ENCODE data around the gene MPZL1.

Gene MPZL1

GRCh38 chr1:167770127-167770526, 48.3 kb downstream of the MPZL1 start:
- no peak overlapping the region for H3K4me3 ChIP-seq (ENCODE audit: control insufficient read depth, low read depth, low read length)
- TF ChIP-seq CTCF (conservative IDR thresholded peaks at IDR 0.05; ENCODE audit: control insufficient read depth, insufficient read depth, low read depth, low read length) = no peak
- DNase-seq (ENCODE audit: low read depth) = no peak

GRCh38 chr1:167772436-167772835, 50.7 kb downstream of the MPZL1 start:
- H3K4me3 ChIP-seq (ENCODE audit: control insufficient read depth, low read depth, low read length) = no peak overlapping the region
- DNase-seq (ENCODE audit: low read depth) = no peak
- no peak for TF ChIP-seq CTCF (conservative IDR thresholded peaks at IDR 0.05; ENCODE audit: control insufficient read depth, insufficient read depth, low read depth, low read length)

DNA sequence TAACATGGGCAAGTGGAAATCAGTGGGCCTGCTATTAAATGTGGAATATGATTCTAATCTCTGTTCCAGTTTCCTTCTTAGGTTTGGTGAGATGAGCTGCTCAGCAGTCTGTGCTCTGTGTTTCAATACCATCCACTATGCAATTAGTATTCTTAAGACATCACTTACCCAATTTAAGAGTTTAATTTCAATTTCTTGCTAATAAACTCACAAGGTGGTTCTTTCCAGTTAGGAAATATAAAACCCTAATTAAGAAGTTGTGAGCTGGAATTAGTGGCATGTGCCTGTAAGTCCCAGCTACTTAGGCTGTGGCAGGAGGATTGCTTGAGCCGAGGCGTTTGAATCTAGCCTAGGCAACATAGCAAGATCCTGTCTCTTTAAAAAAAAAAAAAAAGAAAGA, 51.7 kb downstream of the MPZL1 start:
- H3K4me3 ChIP-seq (ENCODE audit: control insufficient read depth, low read depth, low read length) = no peak overlapping the region
- DNase-seq (ENCODE audit: low read depth) = no peak
- no peak for TF ChIP-seq CTCF (conservative IDR thresholded peaks at IDR 0.05; ENCODE audit: control insufficient read depth, insufficient read depth, low read depth, low read length)

DNA sequence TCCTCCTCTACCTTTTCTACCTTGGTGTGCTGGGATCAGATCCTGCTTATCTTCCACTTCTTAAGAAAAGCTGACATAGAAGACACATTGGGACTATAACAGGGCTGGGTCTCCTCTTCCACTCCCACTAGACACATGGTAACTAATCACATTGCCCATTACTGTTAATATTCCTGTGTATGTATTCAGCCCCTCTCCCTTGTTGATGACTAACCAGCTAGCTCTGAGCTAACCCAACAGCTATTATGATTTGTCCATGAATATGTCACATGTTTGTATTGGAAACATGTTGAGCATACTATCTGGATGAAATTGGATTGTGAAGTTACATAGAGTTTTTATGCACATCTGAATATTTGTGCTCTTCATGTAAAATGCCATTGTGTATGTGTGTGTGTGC, 52.9 kb downstream of the MPZL1 start:
- no peak for TF ChIP-seq CTCF (conservative IDR thresholded peaks at IDR 0.05; ENCODE audit: control insufficient read depth, insufficient read depth, low read depth, low read length)
- DNase-seq (ENCODE audit: low read depth) = peak; percentile 64
- H3K4me3 ChIP-seq (ENCODE audit: control insufficient read depth, low read depth, low read length) = no peak overlapping the region

GRCh38 chr1:167775178-167775577, 53.4 kb downstream of the MPZL1 start:
- no peak for TF ChIP-seq CTCF (conservative IDR thresholded peaks at IDR 0.05; ENCODE audit: control insufficient read depth, insufficient read depth, low read depth, low read length)
- no peak overlapping the region for H3K4me3 ChIP-seq (ENCODE audit: control insufficient read depth, low read depth, low read length)
- DNase-seq (ENCODE audit: low read depth) = peak; percentile 42

- no peak for TF ChIP-seq CTCF (conservative IDR thresholded peaks at IDR 0.05; ENCODE audit: control insufficient read depth, insufficient read depth, low read depth, low read length)
- DNase-seq (ENCODE audit: low read depth) = no peak
- no peak overlapping the region for H3K4me3 ChIP-seq (ENCODE audit: control insufficient read depth, low read depth, low read length)
Measured at GRCh38 chr1:167776151-167776550, 54.4 kb downstream of the MPZL1 start.

- no peak for TF ChIP-seq CTCF (conservative IDR thresholded peaks at IDR 0.05; ENCODE audit: control insufficient read depth, insufficient read depth, low read depth, low read length)
- DNase-seq (ENCODE audit: low read depth) = no peak
- no peak overlapping the region for H3K4me3 ChIP-seq (ENCODE audit: control insufficient read depth, low read depth, low read length)
Measured at GRCh38 chr1:167776616-167777268, 55.0 kb downstream of the MPZL1 start.

Data from fibroblast of mammary gland (primary cell).